Putamen (tissue), 1 donor: ENCODE data around the gene SOD3.

Source experiments
- DNase-seq: peaks from one replicate; pipeline ENCODE4 v3.0.0-alpha.2; 2016; ENCODE audit warnings: low spot score

SOD3 gene

DNA sequence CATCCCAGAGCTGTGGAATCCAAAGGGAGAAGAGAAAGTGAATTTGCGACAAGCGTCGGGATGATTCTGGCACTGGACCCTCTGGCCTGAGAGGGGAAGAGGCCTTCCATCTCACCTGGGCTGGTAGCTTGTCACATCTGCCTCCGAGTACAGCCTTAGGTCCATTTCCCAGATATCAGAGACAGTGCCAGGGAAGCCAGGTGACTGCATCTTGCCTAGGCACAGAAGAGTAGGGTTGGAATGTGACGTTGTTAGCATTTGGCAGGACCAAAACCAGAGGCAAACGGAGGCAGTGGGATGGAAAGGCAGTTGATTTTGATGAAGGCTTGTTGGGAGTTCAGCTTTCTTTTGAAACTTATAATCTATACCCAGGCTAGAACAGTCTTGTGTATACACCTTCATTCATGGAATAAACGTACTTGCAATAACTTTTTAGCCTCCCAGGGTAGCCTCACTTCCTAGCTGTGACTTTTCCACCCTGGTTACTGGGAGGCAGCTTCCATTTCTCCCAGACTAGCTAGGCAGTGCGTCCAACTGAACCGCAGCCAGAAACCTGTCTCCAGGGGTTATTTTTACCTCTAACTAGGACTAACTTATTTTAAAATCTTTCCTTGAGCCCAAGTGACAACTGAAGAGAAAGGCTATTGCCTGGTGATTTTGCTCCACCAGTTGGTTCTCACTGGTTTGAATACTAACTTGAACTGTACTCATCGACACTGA, 5.9 kb downstream of the SOD3 start:
- DNase-seq: no peak

DNA sequence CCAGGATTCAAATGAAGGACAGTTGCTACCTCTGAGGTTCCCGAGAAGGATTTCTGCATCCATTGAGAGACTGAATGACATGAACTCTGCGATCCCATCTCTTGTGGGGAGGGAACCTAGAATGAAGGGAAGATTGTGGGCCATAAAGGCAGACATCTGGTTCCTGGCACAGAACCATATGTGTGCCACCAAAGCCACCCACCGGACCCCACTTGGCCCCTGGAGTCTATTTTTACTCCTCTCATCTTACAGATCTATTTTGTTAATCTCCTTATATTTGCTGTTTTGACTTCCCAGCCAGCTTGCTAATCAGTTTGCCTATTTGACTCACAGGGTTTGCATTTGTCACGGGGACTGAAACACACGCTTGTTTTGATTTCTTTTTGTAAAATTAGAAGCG, 7.3 kb downstream of the SOD3 start:
- DNase-seq: no peak

DNA sequence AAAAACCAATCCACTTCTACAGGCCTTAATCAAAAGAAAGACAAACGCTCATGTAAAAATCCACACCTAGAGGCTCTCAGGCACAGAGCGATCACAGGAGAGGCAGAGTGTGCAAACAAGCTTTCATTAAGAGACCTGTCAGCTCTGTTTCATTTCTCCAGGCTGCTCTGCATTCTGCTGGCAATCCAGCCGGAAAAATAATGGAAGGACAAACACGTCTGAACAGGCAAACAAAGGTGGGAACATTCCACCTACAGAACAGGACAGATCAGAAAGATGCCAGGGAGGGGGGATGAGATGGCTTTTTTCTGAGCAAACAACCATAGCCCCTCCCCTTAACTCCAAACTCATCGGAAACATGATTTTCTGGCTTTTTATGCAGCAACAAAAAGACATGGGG, 9.7 kb downstream of the SOD3 start:
- no peak for DNase-seq

DNA sequence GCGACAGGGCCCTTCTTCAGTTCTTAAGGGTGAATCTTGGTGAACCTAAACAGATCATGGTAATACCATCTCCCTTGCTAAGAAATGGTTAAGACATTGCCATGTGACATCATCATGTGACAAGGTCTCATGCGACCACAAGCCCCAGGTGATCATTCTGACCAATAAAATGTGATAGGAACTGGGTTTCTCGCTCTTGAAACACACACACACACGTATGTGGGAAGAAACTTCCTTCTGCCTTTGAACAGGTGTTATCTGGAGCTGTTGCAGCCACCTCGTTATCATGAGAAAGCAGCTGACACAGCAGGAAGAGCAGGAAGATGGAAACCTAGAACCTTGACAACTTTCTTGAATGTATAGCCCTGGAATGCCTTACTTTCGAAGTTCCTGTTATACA, 10.2 kb downstream of the SOD3 start:
- no peak for DNase-seq

DNA sequence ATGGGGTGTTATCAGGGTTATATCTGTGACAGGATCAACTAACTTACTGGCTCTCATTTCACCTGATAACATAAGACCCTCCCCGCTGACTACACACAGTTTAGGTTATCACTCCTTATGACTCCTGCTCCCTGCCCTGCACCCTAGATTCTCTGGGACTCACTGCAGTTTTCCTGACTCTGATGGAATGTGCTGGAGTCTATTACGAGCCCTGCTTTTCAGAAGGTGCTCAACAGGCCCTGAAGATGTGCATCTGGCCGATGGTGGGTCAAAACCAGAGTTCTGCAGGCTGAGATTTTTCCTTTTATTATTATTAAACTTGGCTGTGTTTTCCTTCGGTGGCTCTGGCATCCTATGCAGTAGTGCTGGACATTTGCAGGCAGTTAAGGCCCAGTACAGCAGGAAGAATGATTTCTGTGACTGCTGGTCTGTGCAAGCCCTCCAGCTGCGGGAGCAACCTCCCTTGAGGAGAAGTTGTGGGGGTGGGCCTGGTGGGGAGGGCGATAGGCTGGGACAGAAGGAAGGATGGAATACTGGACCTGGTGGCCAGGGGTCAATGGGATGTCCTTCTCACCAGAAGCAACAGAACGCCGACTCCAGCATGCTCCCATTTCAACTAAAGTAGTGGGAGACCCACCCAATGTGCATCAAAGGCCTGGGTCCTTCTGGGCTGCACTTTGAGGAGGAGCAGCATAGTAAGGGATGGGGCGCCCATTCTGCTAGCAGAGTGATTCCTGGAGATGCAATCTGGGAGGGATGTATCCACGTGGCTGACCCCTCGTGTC, 11.0 kb downstream of the SOD3 start:
- DNase-seq: no peak

DNA sequence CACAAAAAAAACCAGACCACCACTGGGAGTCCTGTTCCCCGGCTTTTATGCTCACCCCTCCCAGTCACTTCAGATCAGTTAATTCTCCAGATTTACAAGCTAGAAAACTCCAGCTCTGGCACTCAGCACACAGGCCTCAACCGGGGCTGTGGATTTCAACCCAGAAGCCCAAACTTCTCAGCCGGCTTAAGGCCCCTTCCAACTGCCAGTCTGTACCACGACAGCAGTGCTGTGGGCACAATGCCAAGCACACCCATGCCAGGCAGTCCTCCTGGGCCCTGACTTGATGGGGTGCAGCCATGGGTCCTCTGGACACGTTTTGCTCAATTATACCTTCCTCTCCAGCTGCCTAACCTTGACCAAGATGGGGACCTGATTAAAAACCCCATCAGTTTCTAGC, 12.2 kb downstream of the SOD3 start:
- DNase-seq: no peak

DNA sequence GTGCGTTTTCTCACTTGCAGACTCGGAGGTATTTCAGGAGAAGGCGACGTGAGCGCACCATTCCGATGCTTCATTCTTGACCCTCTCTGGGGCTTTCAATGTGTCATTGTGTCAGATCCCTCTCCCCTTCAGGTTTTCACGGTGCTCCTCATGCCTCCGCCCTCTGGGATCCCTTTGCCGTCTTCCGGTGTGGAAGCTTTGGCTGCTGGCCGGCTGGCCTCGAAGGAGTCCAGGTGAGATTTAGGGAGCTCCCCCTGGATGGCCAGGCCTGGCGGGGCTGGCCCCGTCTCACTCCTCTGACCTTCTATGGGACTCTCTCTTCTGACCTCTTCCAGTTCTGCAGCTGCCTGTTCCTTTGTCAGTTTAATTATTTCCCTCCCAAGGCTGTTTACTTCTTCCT, 12.9 kb downstream of the SOD3 start:
- DNase-seq: no peak

DNA sequence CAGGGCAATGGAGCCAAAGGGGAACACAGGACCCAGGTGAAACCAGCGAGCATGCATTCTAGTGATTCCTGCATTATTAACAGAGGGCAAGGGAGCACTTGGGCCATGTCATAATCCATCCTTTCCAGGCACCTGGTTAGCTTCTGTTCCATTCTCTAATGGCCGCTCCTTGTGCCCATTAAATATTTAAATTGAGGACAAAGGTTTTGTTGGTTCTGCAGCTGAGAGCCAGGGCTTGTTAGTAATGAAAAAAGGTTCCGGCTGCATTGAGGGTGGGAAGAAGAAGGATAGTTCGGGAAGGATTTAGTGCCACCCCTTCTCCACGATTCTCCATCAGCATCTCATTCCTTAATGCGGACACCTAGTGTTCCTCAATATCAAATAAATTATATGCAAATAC, 13.6 kb downstream of the SOD3 start:
- no peak for DNase-seq

DNA sequence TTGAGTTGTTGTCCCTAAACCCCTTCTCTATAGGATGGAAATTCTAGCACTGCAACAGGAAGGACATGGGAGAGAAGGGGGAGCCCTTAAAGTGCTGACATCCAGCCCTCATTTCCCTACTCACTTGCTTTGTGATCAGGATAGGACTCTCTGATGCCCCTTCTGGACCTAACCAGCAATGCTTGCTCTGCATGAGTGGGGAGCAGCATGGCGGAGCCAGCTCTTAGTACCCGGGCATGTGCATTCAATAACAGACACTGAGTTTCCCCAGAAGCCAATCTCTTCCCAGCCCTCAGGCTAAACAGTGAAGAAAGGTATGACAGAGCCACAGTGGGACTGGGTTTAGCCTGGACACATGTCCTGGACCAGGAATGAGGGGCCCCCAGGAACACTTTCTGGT, 14.0 kb downstream of the SOD3 start:
- DNase-seq: no peak

DNA sequence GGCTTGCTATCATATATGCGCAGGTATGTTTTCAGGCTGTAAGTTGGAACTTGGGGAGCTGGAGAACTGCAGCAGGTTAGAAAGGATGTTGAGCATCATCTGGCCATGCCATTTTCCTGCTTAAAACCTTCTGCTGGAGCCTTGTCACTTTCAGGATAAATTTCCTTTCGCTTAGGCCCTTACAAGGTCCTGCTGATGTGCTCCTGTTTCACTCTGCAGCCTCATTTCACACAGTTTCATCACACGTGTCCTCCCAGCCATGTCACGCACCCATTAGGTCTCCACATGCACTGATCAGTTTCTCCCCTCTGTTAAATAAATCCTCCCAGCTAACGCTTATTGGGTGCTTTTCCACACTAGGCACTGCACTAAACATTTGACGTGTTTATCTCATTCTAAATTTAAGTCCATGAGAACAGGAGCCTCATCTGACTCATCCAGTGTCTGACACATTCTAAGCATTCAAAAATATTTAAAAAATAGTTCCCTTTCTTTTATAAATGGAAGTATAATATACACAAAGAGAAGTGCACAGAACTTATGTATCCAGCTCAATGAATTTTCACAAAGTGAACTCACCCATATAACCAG, 14.5 kb downstream of the SOD3 start:
- no peak for DNase-seq

DNA sequence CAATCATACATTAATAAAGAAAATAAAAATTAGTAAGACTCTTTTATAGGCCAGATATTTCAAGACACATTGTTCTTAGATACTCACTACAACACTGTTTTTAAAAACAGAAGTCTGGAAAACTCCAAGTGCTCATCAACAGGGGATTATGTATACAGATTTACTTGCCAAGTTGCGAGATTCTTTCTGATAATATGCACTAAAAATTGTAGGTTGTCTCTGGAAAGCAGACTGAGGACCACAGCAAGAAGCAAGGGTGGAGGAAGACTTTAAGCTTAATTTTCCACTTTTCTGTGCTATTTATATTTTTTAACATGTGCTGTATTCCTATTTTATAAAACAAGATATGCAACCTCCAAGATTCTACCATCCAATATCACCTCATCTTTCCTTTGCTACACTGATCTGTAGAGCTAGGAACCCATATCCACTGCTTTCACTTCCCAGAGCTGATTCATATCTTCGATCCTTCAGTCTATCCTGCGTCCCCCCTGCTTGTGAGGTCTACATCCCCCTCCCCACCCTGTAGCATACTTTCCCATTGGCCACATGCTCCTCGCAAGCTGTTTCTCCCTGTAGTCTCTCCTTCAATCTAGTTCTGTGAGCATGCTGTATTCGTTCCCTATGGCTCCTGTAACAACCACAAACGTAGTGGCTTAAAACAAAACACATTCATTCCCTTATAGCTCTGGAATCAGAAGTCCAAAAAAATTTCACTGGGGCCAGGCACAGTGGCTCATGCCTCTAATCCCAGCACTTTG, 15.7 kb downstream of the SOD3 start:
- DNase-seq: no peak

DNA sequence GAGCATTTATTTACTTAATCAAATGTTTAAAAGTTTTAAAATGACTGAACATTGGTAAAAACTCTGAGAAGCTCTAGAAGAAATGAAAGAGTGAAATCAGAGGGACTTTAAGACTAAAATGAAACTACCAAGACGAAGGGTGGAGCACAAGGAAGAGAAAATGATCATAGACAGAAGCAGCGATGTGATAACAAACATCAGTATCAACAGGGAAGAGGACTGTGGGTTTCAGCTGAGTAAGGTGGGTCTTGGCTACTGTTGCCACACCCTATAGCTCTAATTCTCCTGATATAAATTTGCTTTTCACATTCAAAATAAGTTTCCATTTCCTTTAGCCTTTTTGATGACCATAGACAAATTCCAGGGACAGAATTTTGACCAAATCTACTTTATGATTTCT, 18.4 kb downstream of the SOD3 start:
- DNase-seq: no peak

DNA sequence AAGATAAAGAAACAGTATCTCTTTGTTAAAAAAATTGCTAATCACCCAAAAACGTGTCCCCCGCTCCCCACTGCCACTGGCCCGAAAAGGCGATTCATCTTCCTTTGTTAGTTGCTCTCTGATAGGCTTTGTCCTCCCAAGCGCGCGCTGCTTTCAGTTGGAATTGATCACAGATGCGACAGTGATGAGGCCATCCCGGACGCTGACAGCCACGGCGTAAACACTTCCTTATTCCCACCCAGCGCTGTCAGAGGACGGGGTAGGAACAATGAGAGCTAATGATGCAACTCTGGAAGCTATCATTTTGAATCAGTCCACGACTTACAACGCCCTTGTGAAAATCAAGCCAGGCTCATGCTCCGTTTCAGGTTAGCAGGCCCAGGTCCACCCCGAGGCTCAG, 21.4 kb downstream of the SOD3 start:
- DNase-seq: peak; percentile 80

DNA sequence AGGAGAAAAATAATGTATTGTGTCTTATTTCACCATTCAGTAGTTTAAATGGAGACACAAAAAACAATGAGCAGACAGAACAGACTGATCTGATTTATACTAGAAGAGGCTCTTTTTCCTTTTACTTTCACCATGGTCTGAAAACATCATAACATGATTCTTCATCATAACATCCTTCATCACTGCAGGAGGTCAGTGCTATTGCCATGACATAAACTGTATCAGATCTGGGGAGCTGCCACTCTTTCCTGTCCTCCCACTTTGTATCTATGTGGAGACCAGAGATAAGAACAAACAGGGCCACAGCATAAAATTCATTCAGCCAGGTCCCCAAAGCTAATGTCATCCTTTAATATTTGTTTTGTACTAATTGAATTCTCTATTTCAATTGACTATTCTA, 25.2 kb downstream of the SOD3 start:
- DNase-seq: no peak

DNA sequence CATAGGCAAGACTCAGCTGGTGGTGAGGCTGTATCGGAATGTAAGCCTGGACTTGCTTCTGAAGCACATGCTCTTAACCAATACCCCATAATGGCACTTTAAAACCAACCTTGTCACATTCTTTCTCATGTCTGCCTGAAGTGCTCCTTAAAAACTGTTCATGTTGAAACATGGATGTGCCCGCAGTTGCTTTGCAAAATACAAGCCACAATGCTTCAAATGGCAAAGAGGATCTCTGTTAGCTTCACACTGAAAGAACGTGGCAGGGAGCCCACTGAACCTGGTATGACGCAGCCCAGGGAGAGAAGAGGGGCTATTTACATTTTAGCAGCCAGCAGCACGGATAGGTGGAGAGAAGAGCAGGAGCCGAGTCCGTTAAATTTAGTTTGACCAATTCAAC, 29.3 kb downstream of the SOD3 start:
- no peak for DNase-seq

DNA sequence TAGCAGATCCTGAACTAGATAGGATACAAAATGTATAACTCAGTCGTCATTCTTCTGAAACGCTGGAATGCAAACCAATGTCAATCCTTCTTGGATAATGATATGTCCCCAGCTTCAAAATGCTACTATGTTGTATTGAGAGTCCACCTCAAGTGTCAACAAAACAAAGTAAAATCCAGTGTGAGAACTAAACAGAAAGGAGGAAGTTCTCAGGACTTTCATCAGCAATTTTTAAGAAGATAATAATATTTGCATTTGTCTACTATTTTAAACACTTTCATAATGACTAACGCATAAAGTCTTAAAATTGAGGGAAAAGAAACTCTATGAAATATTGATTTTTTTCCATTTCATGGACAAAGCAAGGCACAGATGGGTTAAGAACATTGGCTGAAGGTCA, 36.3 kb downstream of the SOD3 start:
- DNase-seq: no peak

DNA sequence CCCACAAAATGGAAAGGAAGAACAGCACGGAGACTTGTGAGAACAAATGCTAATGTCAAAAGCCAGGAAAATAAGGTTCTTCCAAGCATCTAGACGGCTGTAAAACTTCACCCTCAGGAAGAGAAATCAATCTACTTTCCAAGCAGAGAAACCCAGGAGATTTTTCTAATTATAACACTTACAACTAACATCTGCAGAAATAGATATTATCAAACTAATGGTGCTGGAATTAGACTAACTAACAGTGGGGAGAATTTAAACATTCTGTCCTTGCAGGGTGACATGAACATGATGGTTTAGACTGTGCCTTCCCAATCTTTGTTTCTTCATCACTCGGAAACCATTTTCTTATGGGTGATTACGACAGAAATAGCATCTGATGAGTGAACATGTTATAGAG, 40.3 kb downstream of the SOD3 start:
- no peak for DNase-seq

DNA sequence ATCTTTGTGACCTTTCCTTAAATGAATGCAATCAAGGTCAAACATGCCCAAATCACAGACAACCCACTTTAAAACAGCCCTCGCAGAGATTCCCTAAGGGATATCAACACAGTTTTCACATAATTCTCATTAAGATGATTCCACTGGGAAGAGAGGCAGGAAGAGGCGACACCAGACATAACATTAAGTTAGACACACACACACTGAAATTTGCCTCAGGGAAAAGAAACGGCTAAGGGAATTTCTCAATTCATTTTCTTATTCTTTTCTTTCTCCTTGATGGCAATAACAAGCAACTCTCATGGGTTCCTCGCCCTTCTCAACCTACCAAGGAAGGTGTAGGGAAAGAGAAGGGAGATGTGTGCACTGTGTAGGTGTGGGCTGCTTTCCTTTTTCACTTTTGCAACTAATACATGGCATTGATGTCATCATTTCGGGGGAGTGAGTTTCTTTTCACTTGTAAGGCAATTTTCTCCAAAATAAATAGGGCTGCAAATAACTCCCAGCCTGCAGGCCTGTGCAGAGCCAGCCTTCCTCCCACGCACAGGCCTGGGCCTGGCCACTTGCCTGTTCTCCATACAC, 41.4 kb downstream of the SOD3 start:
- DNase-seq: no peak

DNA sequence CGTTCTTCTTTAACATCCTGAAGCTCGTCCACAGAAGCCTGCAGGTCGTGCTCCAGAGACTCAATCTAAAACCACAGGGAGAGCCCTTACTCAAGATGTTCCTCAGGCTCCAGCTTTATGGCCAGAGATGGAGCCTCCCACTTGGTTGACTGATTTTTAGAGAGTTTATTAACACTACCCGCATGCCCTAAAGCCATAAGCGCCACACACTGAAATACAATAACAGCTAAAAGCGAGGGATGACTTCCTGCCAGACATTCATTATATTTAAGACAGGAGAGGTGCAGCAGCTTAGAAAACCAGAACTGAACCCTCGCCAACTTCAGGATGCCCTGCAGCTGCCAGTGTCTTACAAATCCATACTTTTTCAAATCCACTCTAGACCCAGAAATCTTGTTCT, 42.0 kb downstream of the SOD3 start:
- no peak for DNase-seq

DNA sequence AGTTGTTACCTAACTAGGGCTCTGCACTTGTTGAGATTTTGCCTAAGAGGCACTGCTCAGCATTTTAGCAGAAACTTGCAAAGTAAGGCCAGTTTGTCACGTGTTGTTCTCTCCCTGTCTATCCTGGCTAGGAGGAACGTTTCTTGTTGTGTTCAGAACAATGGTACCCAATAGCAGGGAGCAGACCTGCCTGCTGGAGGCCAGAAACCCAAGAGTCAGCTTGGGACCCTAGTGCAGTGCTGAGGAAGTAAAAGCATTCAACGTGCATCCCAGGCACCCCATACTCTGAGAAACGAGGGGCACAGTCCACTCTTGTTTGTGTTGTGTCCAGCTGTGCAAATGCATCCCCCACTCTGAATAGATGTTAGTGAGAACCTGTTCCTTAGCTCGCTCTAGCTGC, 42.4 kb downstream of the SOD3 start:
- no peak for DNase-seq

DNA sequence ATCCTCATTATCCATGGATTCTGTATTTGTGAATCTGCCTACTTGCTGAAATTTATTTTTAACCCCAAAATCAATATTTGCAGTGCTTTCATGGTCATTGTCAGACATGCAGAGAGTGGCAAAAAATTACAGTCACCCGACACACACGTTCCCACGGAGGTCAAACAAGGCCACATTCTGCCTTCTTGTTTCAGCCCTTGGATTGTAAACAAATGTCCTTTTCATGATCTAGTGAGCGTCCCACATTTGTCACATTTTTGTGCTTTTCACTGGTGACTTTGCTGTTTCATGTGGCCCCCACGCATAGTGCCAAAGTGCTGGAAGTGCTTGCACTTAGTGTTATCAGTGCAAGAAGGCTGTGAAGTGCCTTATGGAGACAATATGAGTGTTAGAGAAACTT, 45.0 kb downstream of the SOD3 start:
- peak; percentile 51 for DNase-seq

DNA sequence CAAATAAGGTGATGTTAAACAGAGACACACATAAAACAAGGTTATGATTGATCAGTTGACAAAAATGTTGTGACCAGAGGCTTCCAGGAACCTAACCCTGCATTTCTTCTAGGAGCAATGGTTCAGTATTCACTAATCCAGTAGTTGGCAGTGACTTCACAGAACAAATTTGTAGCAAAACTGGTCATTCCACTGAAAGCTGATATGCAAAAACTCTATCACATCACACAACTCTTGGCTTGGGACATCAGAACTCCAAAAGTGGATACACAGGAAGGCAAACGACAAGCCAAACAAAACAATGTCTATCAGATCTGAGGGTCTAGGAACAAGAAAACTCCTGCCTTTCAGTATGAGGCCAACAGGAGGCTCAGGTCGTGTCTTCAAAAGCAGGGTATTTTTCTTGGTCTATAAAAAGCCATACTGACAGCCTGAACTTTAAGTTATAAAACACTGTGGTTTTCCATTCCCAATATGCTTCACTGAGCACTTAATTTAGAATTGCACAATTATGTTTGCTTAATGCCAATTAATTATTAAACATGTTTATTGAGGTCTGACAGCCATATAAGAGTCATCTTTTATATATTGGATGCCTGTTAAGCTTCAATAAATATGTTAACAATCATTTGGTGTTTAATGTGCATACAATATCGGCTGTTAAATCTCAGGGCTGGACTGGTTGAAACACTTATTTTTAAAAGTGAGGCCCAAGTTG, 45.6 kb downstream of the SOD3 start:
- no peak for DNase-seq
